Measurements from ENCODE around the gene TAPT1. TPM values are rescaled to one million over a fixed set of nuclear protein-coding genes. Genes with fewer than 3 reads are reported as not detected.

Gene TAPT1
- total RNA-seq, 2 donors from 2014 or later, result 33.6 to 52.5 TPM

GRCh38 chr4:16139066-16139945, 87.0 kb downstream of the TAPT1 start:
- H3K36me3 Mint-ChIP-seq, result peaks cover 0 to 13% of the 10 kb centered on the region in 2 donors
- no peak overlapping the region for H3K27ac Mint-ChIP-seq
- ATAC-seq (no peak), DNase-seq (ENCODE audit: low spot score in 2 of 2) (no peak)
- H3K9me3 Mint-ChIP-seq, result peaks cover 10 to 13% of the 10 kb centered on the region in 2 donors

- Mint-ChIP-seq H3K9me3 (peaks cover 10 to 13% of the 10 kb centered on the region in 2 donors), H3K36me3 (peaks cover 0 to 12% of the 10 kb centered on the region in 2 donors), H3K27ac (no peak overlapping the region)
- DNase-seq (ENCODE audit: low spot score in 2 of 2) (no peak), ATAC-seq (no peak)
Observed at GRCh38 chr4:16136827-16137226, 89.4 kb downstream of the TAPT1 start.

GRCh38 chr4:16136311-16136710, 90.0 kb downstream of the TAPT1 start:
- Mint-ChIP-seq H3K36me3 (peaks cover 0 to 9% of the 10 kb centered on the region in 2 donors), H3K9me3 (peaks cover 10 to 13% of the 10 kb centered on the region in 2 donors), H3K27ac (no peak overlapping the region)
- DNase-seq (ENCODE audit: low spot score in 2 of 2) (no peak), ATAC-seq (no peak)

GRCh38 chr4:16133406-16133805, 92.9 kb downstream of the TAPT1 start:
- Mint-ChIP-seq H3K9me3 (peaks cover 4 to 13% of the 10 kb centered on the region in 2 donors), H3K36me3 (peaks cover 0 to 8% of the 10 kb centered on the region in 2 donors), H3K27ac (no peak overlapping the region)
- ATAC-seq (no peak), DNase-seq (ENCODE audit: low spot score in 2 of 2) (no peak)

GRCh38 chr4:16131293-16131692, 95.0 kb downstream of the TAPT1 start:
- no peak for ATAC-seq
- no peak for DNase-seq (ENCODE audit: low spot score in 2 of 2)
- Mint-ChIP-seq H3K9me3 (peaks cover 4 to 13% of the 10 kb centered on the region in 2 donors), H3K36me3 (peaks cover 0 to 8% of the 10 kb centered on the region in 2 donors), H3K27ac (no peak overlapping the region)

GRCh38 chr4:16129336-16129735, 96.9 kb downstream of the TAPT1 start:
- DNase-seq (ENCODE audit: low spot score in 2 of 2) (no peak), ATAC-seq (no peak)
- Mint-ChIP-seq H3K36me3 (peaks cover 0 to 5% of the 10 kb centered on the region in 2 donors), H3K9me3 (peaks cover 2 to 9% of the 10 kb centered on the region in 2 donors), H3K27ac (no peak overlapping the region)

- H3K36me3 Mint-ChIP-seq, result peaks cover 0 to 4% of the 10 kb centered on the region in 2 donors
Observed at GRCh38 chr4:16126714-16127113, 99.6 kb downstream of the TAPT1 start.

GRCh38 chr4:16125571-16126445, 100.5 kb downstream of the TAPT1 start:
- peak overlapping the region; percentile 60 to 62 for H3K27ac Mint-ChIP-seq
- peaks cover 7 to 8% of the 10 kb centered on the region in 2 donors for H3K9me3 Mint-ChIP-seq
- H3K36me3 Mint-ChIP-seq, result peaks cover 4% of the 10 kb centered on the region in 2 donors
- no peak for DNase-seq (ENCODE audit: low spot score in 2 of 2)
- no peak for ATAC-seq

More at GRCh38 chr4:16126714-16127113, 99.6 kb downstream of the TAPT1 start:
- no peak for ATAC-seq
- Mint-ChIP-seq H3K9me3 (peaks cover 0 to 4% of the 10 kb centered on the region in 2 donors), H3K27ac (peak overlapping the region in 1 of 2 donors; percentile 3)
- no peak for DNase-seq (ENCODE audit: low spot score in 2 of 2)

- peaks cover 4 to 10% of the 10 kb centered on the region in 2 donors for H3K36me3 Mint-ChIP-seq
- H3K9me3 Mint-ChIP-seq, result peaks cover 13 to 20% of the 10 kb centered on the region in 2 donors
- ATAC-seq (no peak), DNase-seq (ENCODE audit: low spot score in 2 of 2) (no peak)
- peak overlapping the region in 1 of 2 donors; percentile 90 for H3K27ac Mint-ChIP-seq
Observed at GRCh38 chr4:16124232-16124631, 102.0 kb downstream of the TAPT1 start.

- Mint-ChIP-seq H3K9me3 (peaks cover 13 to 21% of the 10 kb centered on the region in 2 donors), H3K27ac (peak overlapping the region; percentile 58 to 90), H3K36me3 (peaks cover 4 to 10% of the 10 kb centered on the region in 2 donors)
- DNase-seq (ENCODE audit: low spot score in 2 of 2) (no peak), ATAC-seq (no peak)
Observed at GRCh38 chr4:16123356-16124084, 102.8 kb downstream of the TAPT1 start.

GRCh38 chr4:16122784-16123183, 103.5 kb downstream of the TAPT1 start:
- Mint-ChIP-seq H3K27ac (peak overlapping the region; percentile 58 to 90), H3K9me3 (peaks cover 13 to 21% of the 10 kb centered on the region in 2 donors), H3K36me3 (peaks cover 4 to 10% of the 10 kb centered on the region in 2 donors)
- ATAC-seq (peak; percentile 83 to 91), DNase-seq (ENCODE audit: low spot score in 2 of 2) (peak; percentile 25 to 74)

- no peak for ATAC-seq
- H3K9me3 Mint-ChIP-seq, result peaks cover 13 to 21% of the 10 kb centered on the region in 2 donors
- peaks cover 4 to 10% of the 10 kb centered on the region in 2 donors for H3K36me3 Mint-ChIP-seq
- no peak for DNase-seq (ENCODE audit: low spot score in 2 of 2)
- H3K27ac Mint-ChIP-seq, result peak overlapping the region; percentile 58 to 90
Observed at GRCh38 chr4:16122308-16122711, 104.0 kb downstream of the TAPT1 start.

- Mint-ChIP-seq H3K27ac (peak overlapping the region in 1 of 2 donors; percentile 90), H3K9me3 (peaks cover 13 to 21% of the 10 kb centered on the region in 2 donors), H3K36me3 (peaks cover 4 to 10% of the 10 kb centered on the region in 2 donors)
- ATAC-seq (no peak), DNase-seq (ENCODE audit: low spot score in 2 of 2) (no peak)
Observed at GRCh38 chr4:16120720-16121119, 105.6 kb downstream of the TAPT1 start.

GRCh38 chr4:16119981-16120380, 106.3 kb downstream of the TAPT1 start:
- Mint-ChIP-seq H3K27ac (peak overlapping the region in 1 of 2 donors; percentile 90), H3K9me3 (peaks cover 13 to 21% of the 10 kb centered on the region in 2 donors), H3K36me3 (peaks cover 4 to 10% of the 10 kb centered on the region in 2 donors)
- ATAC-seq (no peak), DNase-seq (ENCODE audit: low spot score in 2 of 2) (no peak)

- Mint-ChIP-seq H3K9me3 (peaks cover 13 to 21% of the 10 kb centered on the region in 2 donors), H3K27ac (no peak overlapping the region), H3K36me3 (peaks cover 4 to 10% of the 10 kb centered on the region in 2 donors)
- no peak for ATAC-seq
- no peak for DNase-seq (ENCODE audit: low spot score in 2 of 2)
Observed at GRCh38 chr4:16118090-16118489, 108.2 kb downstream of the TAPT1 start.

GRCh38 chr4:16117164-16117563, 109.1 kb downstream of the TAPT1 start:
- peaks cover 4 to 10% of the 10 kb centered on the region in 2 donors for H3K36me3 Mint-ChIP-seq
- H3K27ac Mint-ChIP-seq, result no peak overlapping the region
- no peak for DNase-seq (ENCODE audit: low spot score in 2 of 2)
- peaks cover 13 to 21% of the 10 kb centered on the region in 2 donors for H3K9me3 Mint-ChIP-seq
- ATAC-seq, result no peak

Data from activated naive CD4-positive, alpha-beta T cell treated with anti-CD3 and anti-CD28 coated beads, Interleukin-2, amount 50 U/mL, for 72 hours (primary cell).